ENCODE measurements around the gene GSTM3.

GSTM3 gene

DNA sequence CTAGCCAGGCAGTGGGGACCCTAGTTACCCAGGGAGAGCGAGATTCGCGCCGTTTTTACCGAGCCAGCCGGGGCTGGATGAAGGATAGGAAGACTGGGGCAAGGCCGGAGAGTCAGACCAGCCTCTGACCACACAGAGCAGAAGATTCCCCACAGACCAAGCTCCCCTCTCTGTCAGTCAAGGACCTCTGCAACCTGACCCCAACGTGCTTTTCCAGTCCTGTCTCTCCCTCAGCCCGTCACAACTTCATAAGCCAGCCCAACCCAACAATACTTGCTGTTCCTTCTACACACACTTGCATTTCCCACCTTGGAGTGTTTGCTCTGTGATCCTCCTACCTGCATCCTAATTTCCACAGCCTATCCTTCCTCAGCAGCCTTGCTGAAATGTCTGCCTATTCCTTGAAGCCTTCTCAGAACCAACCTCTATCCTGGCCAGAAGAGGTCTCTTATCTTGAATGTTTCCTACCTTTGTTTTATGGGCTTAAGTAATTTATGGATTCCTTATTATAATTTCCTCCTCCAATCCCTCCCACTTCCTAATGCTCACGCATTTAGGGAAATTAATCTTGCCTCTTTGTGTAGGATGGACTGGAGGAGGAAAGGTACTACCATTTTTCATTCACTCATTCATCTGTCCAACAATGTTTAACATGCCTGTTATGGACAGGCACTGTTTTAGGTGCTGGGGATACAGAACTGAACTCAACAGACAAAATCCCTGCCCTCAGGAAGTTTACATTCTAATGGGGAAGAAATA lies at the start of gene GSTM3:
Gene GSTM3 (minus strand): TSS at position 424 of the 759 bp plus-strand sequence. CDS start 751 bp downstream, outside the sequence.
- no peak for FAIRE-seq

GRCh38 chr1:109790329-109790728 lies 49.5 kb upstream of the GSTM3 start:
- FAIRE-seq, result no peak

- no peak for FAIRE-seq
Observed at GRCh38 chr1:109789551-109790180, 48.8 kb upstream of the GSTM3 start.

GRCh38 chr1:109788695-109789521 lies 48.1 kb upstream of the GSTM3 start:
- no peak for FAIRE-seq

- FAIRE-seq, result no peak
Observed at GRCh38 chr1:109787845-109788601, 47.2 kb upstream of the GSTM3 start.

GRCh38 chr1:109787211-109787844 lies 46.5 kb upstream of the GSTM3 start:
- FAIRE-seq, result no peak

- no peak for FAIRE-seq
Observed at GRCh38 chr1:109786531-109787021, 45.7 kb upstream of the GSTM3 start.

- FAIRE-seq, result no peak
Observed at GRCh38 chr1:109786112-109786480, 45.3 kb upstream of the GSTM3 start.

GRCh38 chr1:109785446-109786111 lies 44.7 kb upstream of the GSTM3 start:
- no peak for FAIRE-seq

DNA sequence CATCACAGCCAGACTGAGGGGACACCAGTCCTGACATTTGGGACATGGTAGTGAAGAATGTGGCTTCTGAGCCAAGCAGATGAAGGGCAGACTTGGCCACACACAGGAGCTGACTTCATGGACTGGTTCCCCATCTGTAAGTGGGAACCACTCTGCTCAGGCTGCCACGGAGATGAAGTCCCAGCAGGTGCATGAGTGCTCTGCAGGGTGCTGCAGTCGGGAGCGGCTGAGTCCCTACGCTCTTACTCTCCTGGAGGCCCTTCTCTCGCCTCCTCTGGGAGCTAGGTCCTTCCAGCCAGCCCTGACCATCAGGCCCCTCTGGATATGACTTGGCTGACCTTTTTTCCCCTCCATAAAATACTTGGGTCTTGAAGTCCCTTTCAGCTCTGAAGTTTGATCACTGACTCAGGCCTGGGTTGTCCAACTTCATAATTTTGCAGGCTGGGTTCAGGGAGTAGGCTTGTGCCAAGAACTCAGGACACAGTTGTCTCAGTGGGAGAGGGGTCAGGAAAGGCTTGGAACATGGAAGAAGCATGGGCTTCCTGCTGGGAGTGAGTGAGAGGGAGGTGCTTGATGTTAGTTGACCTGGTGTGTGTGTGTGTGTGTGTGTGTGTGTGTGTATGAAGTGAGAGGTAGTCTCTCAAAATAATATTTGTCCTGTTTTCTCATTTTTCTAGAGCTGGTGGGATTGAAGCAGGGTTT lies 43.9 kb upstream of the GSTM3 start:
- no peak for FAIRE-seq

GRCh38 chr1:109783436-109783835 lies 42.6 kb upstream of the GSTM3 start:
- no peak for FAIRE-seq

GRCh38 chr1:109782927-109783326 lies 42.1 kb upstream of the GSTM3 start:
- no peak for FAIRE-seq

GRCh38 chr1:109782514-109782913 lies 41.7 kb upstream of the GSTM3 start:
- FAIRE-seq, result no peak

GRCh38 chr1:109781806-109782205 lies 41.0 kb upstream of the GSTM3 start:
- FAIRE-seq, result no peak

- FAIRE-seq, result no peak
Observed at GRCh38 chr1:109780982-109781381, 40.1 kb upstream of the GSTM3 start.

- FAIRE-seq, result no peak
Observed at GRCh38 chr1:109777980-109778625, 37.3 kb upstream of the GSTM3 start.

GRCh38 chr1:109777436-109777835 lies 36.6 kb upstream of the GSTM3 start:
- no peak for FAIRE-seq

GRCh38 chr1:109776911-109777310 lies 36.1 kb upstream of the GSTM3 start:
- FAIRE-seq, result no peak

DNA sequence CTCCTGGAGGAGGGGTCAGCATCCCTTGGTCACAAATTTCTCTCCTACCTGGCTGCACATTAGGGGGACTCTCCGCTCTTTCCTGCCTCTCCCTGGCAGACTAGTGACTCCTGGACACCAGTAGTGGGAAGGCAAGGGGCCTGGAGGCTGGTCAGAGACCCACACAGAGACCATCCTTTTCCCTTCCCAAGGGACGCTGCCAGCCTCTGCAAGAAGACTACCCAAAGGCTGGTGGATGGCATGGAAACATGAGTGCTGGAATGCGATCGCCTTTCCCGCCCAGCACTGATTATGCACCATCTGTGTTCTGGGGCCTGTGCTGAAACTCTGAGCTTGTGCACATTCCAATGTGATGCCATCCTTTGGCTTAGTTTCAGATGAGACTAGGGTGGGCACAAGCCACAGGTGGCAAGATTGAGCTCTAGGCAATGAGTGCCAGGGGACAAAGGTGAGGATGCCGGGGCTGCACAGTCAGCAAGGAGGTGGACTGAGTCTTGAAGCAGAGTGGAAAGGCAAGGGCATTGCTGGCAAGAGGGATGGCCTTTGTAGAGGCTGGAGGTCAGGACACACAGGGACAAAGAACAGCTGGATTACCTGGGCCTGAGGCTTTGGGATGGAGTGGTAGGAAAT lies 35.5 kb upstream of the GSTM3 start:
- no peak for FAIRE-seq

- no peak for FAIRE-seq
Observed at GRCh38 chr1:109775398-109775797, 34.6 kb upstream of the GSTM3 start.

Measured in A204.1 (cell line).